GM23248 (cell line): ENCODE measurements around the gene NAT9.

Experiments used
- EZH2 ChIP-seq: fragments of 200-600 bp; sonication (generic); IDR thresholded peaks from 2 replicates; pipeline ENCODE4 v1.6.1; 2018; ENCODE audit warnings: antibody characterized with exemption, mild to moderate bottlenecking; ENCODE audit not compliant: insufficient read depth, poor library complexity, severe bottlenecking
- EZH2phosphoT487 ChIP-seq: fragments of 200-600 bp; sonication (generic); IDR thresholded peaks from 2 replicates; pipeline ENCODE4 v1.6.1; 2018; ENCODE audit warnings: antibody characterized with exemption, moderate library complexity, mild to moderate bottlenecking, low read depth; ENCODE audit not compliant: insufficient read depth

- TF ChIP-seq EZH2 (no peak), EZH2phosphoT487 (no peak)
Measured at GRCh38 chr17:74759941-74760340, 16.2 kb downstream of the NAT9 start.
